PC-3 (cell line): ENCODE results near the gene AKAP6.

Experiments
- EZH2 ChIP-seq: fragments of 300-600 bp; sonication (generic); IDR thresholded peaks from one replicate; pipeline ENCODE4 v1.6.1; 2017; ENCODE audit warnings: antibody characterized with exemption, mild to moderate bottlenecking, low read length; ENCODE audit not compliant: unreplicated experiment
- TF ChIP-seq, protein P1 (sequence below): fragments of 300-600 bp; sonication (generic); conservative IDR thresholded peaks from 2 replicates; pipeline ENCODE4 v1.5.1; 2017; ENCODE audit warnings: antibody characterized with exemption, low read depth, mild to moderate bottlenecking, low read length

DNA sequence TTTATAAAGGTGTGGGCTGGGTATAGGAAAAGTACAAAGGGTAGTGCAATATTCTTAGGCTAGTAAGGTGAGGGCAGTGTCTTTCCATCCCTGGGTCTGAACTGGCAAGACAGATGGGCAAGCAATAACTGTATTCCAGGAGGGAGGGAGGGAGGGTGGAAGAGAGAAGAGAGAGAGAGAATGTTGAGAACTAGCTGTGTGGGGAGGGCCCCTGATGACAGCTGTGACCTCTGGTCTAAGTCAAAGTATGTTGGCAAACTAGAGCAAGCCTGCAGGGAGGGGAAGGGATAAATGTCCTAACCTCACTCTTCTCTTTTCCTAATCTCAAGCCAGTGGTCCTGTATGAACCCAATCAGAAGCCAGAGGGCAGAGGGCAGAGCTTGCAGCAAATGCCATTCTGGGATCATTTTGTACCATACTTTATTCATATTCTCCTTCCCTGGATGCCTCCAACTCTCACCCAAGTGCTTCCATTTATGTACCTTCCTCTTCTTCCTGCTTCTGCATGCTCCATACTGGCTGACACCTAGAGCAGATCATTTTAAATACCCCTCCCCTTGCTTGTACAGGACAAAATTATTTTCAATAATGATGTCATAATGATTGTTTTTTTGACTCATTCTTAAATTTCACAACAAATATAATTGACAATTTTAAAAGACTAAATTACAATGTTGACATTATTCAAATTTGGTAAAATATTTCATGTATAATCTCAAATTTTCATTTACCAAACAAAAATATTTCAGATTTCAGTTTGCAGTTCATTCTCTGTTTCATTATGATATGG, 75.9 kb downstream of the AKAP6 start:
- TF ChIP-seq, protein P1, sequence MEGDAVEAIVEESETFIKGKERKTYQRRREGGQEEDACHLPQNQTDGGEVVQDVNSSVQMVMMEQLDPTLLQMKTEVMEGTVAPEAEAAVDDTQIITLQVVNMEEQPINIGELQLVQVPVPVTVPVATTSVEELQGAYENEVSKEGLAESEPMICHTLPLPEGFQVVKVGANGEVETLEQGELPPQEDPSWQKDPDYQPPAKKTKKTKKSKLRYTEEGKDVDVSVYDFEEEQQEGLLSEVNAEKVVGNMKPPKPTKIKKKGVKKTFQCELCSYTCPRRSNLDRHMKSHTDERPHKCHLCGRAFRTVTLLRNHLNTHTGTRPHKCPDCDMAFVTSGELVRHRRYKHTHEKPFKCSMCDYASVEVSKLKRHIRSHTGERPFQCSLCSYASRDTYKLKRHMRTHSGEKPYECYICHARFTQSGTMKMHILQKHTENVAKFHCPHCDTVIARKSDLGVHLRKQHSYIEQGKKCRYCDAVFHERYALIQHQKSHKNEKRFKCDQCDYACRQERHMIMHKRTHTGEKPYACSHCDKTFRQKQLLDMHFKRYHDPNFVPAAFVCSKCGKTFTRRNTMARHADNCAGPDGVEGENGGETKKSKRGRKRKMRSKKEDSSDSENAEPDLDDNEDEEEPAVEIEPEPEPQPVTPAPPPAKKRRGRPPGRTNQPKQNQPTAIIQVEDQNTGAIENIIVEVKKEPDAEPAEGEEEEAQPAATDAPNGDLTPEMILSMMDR, result no peak
- TF ChIP-seq EZH2, result no peak
